Renal cortex interstitium (tissue), 11 donors: ENCODE results near the gene SIPA1L3. TPM values are rescaled to one million over a fixed set of nuclear protein-coding genes. Genes with fewer than 3 reads are reported as not detected.

ENCODE experiments used
- DNase-seq, 11 donors: peaks; one replicate each; pipeline ENCODE4 v3.0.0-alpha.2; 2013; ENCODE audit warnings: low read depth in 9 of 11, low spot score in 4 of 11; ENCODE audit errors: extremely low read depth in 1 of 11
- polyA plus RNA-seq, 3 donors: library from polyadenylated mRNA; unstranded; fragments of 120-200 nt; gene quantifications; one replicate each; pipeline ENCODE4 v1.2.1, GENCODE V29; 2013; ENCODE audit not compliant: insufficient read length in 3 of 3

The SIPA1L3 gene
- polyA plus RNA-seq, 3 donors = 17.8 to 24.8 (median 21.1) TPM

DNA sequence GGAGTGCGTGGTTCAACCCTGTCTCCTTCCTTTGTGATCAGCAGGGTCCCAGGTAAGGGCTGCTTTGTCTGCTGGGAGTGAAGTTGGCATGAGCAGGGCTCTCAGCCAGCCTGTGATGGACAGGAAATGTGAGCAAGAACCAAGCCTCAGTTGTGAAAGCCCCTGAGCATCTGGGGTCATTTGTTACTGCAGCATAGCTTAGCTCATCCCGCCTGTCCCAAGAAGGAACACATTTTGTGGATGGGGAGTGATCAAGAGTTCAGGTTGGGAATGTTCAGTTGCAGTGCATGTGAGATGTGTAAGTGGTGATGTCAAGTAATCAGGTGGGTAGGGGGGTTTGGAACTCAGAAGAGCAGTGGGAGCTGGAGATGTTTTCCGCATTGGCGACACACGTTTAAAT, 164.6 kb downstream of the SIPA1L3 start:
- no peak for DNase-seq

DNA sequence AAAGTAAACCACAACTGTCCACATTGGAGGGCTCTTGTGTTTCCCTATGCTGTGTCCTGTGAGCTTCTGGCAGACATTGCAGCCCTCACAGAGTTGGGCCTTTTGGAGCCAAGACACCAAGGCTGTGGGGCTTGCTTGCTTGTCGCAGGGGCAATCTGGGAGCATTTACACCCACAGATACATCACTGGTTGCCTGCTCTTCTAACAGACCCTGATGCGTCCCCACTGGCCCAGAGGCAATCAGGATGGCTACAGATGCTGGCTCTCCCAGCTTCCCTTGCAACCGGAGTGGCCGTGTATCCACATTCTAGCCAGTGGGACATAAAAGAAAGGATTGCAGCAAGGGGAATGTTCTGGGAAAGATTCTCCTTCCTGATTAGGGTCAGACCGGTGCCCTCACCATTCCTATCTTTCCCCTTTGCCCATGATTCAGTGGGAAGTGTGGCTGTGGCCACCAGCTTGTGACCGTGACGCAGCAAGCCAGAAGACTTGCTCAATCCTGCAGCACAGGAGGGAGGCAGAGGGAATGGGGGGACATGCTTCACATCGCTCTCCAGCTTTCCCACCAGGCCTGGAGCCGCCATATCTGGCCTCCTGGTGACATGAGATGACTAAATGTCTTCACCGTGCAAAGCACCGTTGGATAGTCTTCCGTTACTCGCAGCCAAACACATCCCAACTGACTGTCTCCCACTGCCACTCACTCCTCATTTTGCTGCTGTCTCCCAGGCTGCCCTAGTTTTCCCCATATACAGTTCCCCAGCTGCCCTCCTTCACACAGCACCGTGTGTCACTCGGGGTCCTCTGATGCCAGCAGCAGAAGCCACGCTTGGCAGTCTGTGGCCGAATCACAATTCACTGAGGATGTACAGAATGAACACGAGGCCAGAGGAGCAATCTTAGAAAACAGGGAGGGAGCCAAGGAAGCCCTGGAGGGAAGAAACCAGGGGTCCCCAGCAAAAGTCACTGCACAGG, 166.1 kb downstream of the SIPA1L3 start:
- DNase-seq = no peak

DNA sequence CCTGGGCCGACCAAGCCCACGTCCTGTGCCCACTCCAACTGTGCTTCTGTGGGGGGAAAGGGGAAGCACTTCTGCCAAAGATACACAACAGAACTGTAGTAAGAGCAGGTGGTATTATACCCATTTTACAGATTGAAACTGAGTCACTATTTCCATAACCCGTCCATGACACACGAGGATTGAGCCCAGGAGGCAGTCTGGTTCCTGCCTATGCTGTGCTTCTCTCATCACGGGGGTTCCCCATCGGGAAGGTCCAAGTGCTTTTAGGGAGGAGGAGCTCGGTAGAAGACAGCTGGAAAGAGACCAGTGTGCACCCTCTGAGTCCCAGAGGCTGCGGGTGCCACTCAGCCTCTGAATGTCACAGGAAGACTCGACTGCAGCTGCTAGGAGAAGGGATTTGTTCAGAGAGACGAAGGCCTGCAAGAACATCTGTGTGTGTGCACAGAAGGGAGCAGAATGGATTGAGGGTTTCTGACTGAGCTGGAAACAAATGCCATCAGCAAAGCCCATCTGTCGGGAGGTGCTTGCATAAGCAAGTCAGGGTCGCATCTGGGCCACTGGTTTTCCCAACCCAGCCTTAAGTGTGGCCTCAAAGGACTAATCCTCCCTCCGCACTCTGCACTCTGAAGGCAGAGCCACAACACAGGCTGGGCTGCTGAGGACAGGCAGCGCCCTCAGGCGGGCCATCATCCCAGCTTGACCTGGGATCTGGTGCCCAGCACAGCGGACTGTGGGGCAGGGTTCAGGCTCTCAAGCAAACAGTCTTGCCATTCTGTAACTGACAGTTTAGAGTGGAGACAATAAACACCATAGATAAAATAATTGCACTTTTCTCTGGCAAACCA, 167.1 kb downstream of the SIPA1L3 start:
- no peak for DNase-seq

DNA sequence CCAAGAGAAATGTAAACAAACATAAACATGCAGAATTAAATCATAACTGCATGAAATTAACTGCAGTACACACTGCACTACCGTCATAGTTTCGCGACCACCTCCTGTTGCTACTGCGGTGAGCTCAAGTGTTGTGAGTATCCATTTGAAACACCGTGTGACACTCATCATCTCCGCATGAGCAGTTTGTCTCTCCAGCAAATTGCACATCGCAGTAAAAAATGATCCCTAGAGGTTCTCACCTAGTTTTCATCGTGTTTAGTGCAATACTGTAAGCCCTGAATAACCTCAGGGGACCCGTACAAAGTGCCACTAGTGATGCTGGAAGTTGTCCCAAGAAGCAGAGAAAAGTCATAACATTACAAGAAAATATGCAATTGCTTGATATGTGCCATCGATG, 169.3 kb downstream of the SIPA1L3 start:
- DNase-seq = no peak

DNA sequence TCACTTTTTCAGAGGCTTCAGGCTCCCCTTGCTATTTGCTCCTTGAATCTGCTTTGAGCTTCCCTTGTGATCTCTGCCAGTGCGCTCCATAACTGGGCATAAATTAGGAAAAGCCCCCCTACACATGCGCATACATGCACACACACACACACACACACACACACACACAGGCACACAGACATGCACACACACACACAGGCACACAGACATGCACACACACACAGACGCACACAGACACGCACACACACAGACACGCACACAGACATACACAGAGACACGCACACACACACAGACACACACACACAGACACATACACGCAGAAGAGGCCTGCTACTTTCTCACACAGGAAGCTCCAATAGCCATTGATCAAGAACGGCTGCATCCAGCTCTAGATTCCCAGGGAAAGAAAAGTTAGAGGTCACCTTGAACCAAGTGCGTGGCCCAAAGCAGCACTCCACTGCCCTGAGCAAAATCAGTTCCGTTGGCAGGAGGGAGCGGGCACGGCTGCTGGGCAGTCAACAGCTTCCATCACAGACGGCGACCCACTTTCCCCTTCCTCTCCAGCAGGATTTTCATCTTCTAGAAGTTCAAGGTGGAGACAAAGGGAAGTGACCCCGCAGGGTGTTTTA, 171.4 kb downstream of the SIPA1L3 start:
- DNase-seq = no peak

DNA sequence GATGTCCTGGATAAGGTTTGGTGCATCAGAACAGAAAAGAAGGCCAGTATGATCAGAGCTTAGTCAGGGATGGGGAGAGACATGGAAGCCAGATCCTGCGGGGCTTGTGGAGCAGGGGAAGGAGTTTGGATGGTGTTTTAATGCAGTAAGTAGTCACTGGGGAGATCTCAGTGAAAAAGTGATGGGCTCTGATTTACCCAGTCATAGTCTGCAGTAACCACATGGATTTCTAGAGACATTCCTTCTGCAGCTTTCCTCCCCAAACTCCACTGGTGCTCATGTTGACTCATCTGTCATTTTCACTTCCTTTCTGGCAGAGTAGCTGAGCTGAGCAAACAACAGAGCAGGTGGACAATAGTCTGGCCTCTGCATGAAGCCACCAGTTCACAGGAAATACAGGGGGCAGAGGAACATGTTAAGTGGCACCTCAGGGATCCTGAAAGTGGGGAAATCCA, 172.9 kb downstream of the SIPA1L3 start:
- DNase-seq = no peak

DNA sequence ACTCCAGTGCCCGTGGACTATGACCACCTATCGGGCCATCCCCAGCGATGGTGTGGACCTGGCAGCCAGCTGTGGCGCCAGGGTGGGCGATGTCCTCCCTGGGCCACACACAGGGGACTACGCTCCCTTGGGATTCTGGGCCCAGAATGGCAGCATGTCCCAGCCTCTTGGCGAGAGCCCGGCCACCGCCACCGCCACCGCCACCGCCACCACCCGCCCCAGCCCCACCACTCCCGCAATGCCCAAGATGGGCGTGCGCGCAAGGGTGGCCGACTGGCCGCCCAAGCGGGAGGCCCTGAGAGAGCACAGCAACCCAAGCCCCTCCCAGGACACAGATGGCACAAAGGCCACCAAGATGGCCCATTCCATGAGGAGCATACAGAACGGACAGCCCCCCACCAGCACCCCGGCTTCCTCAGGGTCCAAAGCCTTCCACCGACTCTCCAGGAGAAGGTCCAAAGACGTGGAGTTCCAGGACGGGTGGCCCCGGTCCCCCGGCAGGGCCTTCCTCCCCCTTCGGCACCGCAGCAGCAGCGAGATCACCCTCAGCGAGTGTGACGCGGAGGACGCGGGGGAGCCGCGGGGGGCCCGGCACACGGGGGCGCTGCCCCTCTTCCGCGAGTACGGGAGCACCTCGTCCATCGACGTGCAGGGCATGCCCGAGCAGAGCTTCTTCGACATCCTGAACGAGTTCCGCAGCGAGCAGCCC, 174.7 kb downstream of the SIPA1L3 start:
- no peak for DNase-seq

DNA sequence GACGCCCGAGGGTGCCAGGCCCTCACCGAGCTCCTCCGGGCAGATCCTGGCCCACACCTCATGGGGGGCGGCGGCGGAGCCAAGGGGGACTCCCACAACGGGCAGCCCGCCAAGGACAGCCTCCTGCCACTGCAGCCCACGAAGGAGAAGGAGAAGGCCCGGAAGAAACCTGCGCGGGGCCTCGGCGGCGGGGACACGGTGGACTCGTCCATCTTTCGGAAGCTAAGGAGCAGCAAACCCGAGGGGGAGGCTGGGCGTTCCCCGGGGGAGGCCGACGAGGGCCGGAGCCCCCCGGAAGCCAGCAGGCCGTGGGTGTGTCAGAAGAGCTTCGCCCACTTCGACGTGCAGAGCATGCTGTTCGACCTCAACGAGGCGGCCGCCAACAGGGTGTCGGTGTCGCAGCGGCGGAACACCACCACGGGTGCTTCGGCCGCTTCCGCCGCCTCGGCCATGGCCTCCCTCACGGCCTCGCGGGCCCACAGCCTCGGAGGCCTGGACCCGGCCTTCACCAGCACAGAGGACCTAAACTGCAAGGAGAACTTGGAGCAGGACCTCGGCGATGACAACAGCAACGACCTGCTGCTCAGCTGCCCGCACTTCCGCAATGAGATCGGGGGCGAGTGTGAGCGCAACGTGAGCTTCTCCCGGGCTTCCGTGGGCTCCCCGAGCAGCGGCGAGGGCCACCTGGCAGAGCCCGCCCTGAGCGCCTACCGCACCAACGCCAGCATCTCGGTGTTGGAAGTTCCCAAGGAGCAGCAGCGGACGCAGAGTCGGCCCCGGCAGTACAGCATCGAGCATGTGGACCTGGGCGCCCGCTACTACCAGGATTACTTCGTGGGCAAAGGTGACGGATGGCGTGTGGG, 175.5 kb downstream of the SIPA1L3 start:
- no peak for DNase-seq

DNA sequence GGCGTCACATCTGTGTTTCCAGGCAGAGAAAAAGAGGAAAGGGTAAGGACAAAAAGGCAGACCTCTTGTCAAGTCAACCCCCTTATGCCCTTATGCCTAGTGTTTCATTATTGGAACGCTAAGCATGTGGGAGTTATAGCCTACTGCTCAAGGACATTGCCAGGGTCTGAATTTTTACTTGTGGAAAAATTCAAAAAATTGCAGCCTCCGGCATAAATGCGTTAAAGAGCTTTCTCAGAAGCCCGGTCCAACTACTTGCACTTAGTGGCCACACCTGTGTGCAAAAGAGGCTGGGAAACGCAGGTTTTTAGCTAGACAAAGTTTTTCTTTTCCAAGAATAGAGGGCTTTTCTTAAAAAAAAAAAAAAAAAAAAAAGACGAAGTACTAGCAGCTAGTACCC, 177.2 kb downstream of the SIPA1L3 start:
- DNase-seq = no peak

DNA sequence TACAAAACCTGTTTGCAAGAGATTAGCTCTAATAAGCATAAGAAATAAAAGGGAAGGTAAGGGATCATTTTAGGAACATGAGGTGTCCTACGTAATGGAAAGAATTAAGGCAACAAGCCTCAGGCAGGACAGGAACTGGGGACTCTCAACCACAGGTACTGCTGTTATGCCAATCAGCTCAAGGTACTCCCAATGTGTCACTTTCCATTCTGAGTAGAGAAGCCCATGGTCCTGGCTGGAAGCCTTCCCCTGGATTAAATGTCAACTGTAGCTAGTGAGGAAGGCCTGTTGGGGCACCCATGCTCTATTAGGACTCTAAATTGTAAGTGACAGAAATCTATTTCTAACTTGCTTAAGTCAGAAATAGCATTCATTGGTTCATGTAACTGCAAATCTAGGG, 182.4 kb downstream of the SIPA1L3 start:
- no peak for DNase-seq

DNA sequence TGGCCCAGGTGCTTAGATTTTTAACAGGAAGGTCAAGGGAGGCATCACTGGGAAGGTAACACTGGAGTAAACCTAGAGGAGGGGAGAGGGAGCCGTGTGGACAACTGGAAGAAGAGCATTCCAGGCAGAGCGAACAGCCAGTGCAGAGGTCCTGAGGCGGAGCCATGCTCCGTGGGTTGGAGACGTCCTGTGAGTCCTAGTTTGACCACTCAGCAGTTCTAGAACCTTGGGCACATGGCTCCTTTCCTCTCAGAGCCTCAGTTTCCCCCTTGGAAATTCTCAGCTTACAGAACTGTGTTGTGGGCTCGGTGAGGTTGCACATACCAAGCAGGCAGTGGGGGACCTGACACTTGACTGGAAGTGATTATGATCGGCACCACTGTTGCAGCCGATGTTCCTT, 186.1 kb downstream of the SIPA1L3 start:
- no peak for DNase-seq

DNA sequence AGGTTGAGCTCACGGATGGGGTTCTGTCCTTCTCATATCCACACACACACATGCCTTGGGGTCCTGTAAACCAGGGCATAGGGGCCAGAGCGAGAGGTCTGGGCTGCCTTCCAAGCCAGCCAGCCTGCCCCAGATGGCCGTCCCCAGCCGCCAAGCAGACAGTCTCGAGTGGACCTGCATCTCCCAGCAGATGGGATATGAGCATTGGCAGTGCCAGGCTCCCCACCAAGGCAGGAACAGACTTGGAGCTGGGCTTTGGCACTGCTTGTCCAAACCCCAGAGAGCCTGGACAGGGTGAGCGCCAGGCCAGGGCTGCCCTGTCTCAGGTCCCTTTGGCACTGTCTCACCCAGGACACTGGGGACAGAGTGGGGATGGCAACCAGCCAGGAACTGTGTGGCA, 186.6 kb downstream of the SIPA1L3 start:
- no peak for DNase-seq

DNA sequence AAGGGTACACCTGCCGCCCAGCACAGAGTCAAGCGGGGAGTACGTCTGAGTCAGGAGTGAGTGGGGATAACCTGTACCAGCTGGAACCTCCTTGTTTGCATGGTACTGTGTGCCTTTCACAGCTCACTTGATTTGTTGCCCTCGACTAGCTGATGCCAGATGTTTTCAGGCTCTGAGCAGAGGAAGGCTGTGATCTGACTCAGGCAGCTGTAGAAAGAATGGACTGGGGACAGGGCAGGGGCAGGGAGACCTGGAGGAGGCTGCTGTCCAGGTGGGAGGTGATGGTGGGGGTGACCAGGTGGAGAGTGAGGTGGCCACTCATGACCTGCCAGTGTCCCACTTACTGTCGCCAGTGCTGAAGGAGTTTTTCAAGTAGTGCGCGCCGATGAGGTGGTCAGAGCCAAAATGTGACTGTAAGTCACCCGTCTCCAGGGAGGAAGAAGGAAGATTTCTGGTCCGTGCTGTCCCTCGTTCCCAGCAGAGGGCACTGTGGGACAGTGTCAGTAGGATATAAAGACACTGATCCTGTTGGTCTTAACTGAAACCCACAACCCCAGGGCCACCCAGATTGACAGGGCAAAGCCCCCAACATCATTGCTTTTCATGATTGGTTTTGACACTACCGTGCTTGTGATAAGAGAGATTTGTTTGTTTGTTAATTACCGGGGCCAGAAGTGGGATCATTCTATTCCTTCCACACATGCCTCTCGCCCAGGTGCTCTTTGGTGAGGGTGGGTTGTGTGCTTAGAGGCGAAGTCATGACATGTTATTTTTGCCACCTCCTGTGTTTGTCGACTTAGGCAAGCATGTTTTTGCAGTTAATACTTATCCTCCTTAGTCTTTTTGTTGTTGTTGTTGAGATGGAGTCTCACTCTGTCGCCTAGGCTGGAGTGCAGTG, 188.7 kb downstream of the SIPA1L3 start:
- peak; percentile 46 to 74 (median 60) for DNase-seq

DNA sequence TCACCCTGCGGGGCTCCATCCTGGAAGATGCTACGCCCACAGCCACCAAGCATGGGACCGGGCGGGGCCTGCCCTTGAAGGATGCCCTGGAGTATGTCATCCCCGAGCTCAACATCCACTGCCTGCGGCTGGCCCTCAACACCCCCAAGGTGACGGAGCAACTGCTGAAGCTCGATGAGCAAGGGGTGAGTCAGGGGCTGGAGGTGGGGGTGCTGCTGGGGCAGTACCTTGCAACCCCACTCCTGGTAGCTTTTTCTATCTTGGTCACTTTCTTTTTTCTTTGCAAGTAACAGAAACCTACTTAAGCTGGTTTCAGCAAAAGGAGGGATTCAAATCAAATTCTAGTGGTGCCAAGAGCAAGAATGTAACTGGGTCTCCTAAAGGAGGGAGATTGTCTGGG, 193.0 kb downstream of the SIPA1L3 start:
- DNase-seq = no peak

DNA sequence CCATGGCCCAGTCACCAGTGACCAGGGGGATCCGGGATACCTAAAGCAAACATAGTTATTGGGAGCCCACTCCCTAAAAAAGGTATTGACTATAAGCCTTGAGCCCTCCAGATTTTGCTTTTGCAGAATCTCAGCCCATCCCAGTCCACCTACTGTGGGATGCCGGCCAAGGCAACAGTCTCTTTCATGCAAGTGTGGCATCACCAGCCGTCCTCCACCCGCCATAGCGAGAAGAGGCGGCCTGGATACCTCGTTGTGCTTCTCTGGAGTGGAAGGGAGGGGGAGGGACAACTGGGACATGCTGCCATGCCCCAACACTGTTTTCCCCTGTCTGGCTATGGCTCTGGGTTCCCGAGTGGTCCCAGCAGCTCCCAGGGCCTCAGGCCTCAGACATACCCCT, 193.6 kb downstream of the SIPA1L3 start:
- no peak for DNase-seq

DNA sequence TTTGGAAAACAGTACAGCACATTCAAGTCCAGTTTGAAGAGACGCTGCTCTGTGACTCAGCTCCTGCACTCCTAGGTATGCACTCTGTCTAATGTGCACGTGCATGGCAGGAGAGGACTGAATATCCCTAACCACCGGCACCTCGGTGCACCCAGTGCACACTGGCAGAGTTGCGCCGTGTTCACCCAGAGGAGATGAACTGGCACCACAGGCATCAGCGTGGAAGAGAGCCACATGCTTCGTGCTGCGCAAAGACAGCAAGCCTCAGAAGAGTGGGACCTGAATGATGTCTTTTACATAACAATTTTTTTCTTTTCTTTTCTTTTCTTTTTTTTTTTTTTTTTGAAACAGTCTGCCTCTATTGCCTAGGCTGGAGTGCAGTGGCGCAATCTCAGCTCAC, 194.7 kb downstream of the SIPA1L3 start:
- DNase-seq = no peak

DNA sequence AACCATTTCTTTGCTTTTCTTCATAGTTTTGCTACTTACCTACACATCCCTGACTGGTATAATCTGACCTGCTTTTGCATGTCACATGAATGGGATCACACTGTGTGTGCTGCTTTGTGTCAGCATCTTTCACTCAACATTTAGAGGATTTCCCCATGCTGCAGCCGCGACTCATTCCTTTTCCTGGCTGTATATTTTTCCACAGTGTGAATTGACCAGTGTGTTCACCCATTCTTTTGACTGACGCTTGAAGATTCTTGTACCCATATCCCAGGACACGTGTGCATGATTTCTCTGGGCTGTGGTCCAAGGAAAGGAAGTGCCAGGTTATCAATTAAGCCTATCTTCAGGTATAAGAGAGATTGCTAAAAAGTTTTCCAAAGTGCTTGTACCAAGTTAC, 198.6 kb downstream of the SIPA1L3 start:
- no peak for DNase-seq
